ENCODE data around the gene NR2C1. TPM values are rescaled to one million over a fixed set of nuclear protein-coding genes. Genes with fewer than 3 reads are reported as not detected.

NR2C1 gene
- total RNA-seq, 2 donors from 2014 or later: 16.2 to 28.8 TPM

GRCh38 chr12:95074766-95075165 lies 1.3 kb upstream of the NR2C1 start:
- intact Hi-C loops (cut with DNase I): no loop called here
- DNase-seq (no peak), ATAC-seq (no peak)
- TF ChIP-seq POLR2A (IDR thresholded peaks at IDR 0.05): no peak
- TF ChIP-seq, protein P1, sequence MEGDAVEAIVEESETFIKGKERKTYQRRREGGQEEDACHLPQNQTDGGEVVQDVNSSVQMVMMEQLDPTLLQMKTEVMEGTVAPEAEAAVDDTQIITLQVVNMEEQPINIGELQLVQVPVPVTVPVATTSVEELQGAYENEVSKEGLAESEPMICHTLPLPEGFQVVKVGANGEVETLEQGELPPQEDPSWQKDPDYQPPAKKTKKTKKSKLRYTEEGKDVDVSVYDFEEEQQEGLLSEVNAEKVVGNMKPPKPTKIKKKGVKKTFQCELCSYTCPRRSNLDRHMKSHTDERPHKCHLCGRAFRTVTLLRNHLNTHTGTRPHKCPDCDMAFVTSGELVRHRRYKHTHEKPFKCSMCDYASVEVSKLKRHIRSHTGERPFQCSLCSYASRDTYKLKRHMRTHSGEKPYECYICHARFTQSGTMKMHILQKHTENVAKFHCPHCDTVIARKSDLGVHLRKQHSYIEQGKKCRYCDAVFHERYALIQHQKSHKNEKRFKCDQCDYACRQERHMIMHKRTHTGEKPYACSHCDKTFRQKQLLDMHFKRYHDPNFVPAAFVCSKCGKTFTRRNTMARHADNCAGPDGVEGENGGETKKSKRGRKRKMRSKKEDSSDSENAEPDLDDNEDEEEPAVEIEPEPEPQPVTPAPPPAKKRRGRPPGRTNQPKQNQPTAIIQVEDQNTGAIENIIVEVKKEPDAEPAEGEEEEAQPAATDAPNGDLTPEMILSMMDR (IDR thresholded peaks at IDR 0.05): no peak
- Histone ChIP-seq H3K27ac (no peak overlapping the region), H3K4me1 (peaks cover 17% of the 10 kb centered on the region), H3K27me3 (no peaks in the 10 kb centered on the region), H3K4me3 (no peak overlapping the region), H3K9me3 (no peaks in the 10 kb centered on the region), H3K36me3 (replicated peaks in 1 of 2; ENCODE audit: insufficient read depth in 1 of 2, low read depth in 2 of 2) (no peaks in the 10 kb centered on the region)
- 48 to 60% methylated on average over 5 of the region's 5 CpGs for whole genome bisulfite sequencing, 2 donors

DNA sequence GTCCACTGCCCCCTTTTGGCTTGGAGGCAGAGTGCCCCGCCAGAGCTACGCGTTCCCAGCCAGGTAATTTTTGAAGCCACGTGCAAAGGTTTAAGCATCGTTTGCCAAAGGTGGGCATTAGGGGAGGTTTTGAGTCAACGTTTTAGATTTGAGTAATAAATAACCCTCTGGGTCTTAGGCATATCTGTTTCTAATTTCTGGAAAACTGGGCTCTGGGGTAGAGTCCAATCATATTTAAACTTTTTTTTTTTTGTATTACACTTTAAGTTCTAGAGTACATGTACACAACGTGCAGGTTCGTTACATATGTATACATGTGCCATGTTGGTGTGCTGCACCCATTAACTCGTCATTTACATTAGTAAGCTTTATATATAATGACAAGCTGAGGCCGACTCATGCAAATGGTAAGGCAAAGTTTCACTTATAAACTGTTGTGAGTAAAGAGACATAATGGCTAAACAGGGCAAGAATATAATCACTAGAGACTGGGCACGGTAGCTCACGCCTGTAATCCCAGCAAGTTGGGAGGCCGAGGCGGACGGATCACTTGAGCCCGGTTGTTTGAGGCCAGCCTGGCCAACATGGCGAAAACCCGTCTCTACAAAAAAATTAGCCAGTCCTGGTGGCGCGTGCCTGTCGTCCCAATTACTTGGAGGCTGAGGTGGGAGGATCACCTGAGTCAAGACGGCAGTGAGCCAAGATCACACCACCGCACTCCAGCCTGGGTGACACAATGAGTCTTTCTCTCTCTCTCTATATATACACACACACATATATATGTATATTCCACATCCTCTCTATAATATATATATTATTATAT lies 491 bp upstream of the NR2C1 start:
- intact Hi-C loops (cut with DNase I): no loop called here
- Histone ChIP-seq H3K36me3 (replicated peaks in 1 of 2; ENCODE audit: insufficient read depth in 1 of 2, low read depth in 2 of 2) (no peaks in the 10 kb centered on the region), H3K4me1 (peaks cover 17% of the 10 kb centered on the region), H3K27ac (peak overlapping the region in 3 of 4 donors; percentile 82 to 96 (median 85)), H3K4me3 (no peak overlapping the region), H3K27me3 (no peaks in the 10 kb centered on the region), H3K9me3 (no peaks in the 10 kb centered on the region)
- TF ChIP-seq, protein P1 (IDR thresholded peaks at IDR 0.05): peak in 4 of 7 experiments; percentile 70 to 90 (median 80)
- no peak for TF ChIP-seq POLR2A (IDR thresholded peaks at IDR 0.05)
- no peak for ATAC-seq
- peak in 2 of 4 donors; percentile 18 to 93 for DNase-seq
- WGBS, 2 donors: 58 to 60% methylated on average over 23 of the region's 23 CpGs

DNA sequence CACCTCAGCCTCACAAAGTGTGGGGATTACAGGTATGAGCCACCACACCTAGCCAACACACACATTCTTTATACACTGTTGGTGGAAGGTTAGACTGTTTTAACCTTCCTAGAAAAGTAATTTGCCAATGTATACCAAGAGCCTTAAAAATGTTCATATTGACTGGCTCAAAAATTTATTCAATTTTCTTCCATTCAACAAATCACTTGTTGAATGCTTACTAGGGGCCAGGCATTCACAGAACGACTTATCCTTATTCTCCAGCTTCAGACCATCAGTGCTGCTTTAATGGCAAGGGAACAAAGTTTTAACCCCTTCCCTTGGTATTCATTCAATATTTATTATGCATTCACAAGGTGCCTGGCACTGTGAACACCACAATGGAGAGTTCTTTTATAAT lies 3.0 kb downstream of the NR2C1 start:
- Histone ChIP-seq H3K27ac (no peak overlapping the region), H3K9me3 (no peaks in the 10 kb centered on the region), H3K27me3 (no peaks in the 10 kb centered on the region), H3K36me3 (replicated peaks in 1 of 2; ENCODE audit: insufficient read depth in 1 of 2, low read depth in 2 of 2) (peaks cover 0 to 3% of the 10 kb centered on the region in 2 donors), H3K4me1 (peaks cover 17% of the 10 kb centered on the region), H3K4me3 (no peak overlapping the region)
- intact Hi-C loops (cut with DNase I): no loop called here
- ATAC-seq (no peak), DNase-seq (no peak)
- TF ChIP-seq POLR2A (IDR thresholded peaks at IDR 0.05): no peak
- TF ChIP-seq, protein P1 (IDR thresholded peaks at IDR 0.05): no peak
- 80 to 82% methylated on average over 1 of the region's 1 CpG for WGBS, 2 donors

GRCh38 chr12:95066091-95066855 lies 7.1 kb downstream of the NR2C1 start:
- TF ChIP-seq, protein P1 (IDR thresholded peaks at IDR 0.05): no peak
- TF ChIP-seq POLR2A (IDR thresholded peaks at IDR 0.05): no peak
- Histone ChIP-seq H3K4me3 (no peak overlapping the region), H3K27ac (no peak overlapping the region), H3K4me1 (peaks cover under 1% of the 10 kb centered on the region), H3K36me3 (replicated peaks in 1 of 2; ENCODE audit: insufficient read depth in 1 of 2, low read depth in 2 of 2) (peaks cover 0 to 9% of the 10 kb centered on the region in 2 donors), H3K27me3 (no peaks in the 10 kb centered on the region), H3K9me3 (no peaks in the 10 kb centered on the region)
- DNase-seq: no peak
- intact Hi-C loops (cut with DNase I): no loop called here
- 84 to 86% methylated on average over 7 of the region's 7 CpGs for WGBS, 2 donors
- no peak for ATAC-seq

Data from body of pancreas (tissue), 4 donors.